ENCODE measurements around the gene CNOT1.
"Not testable (repeated sequence)": the region's sequence is repeated elsewhere in the genome, so short reads cannot be mapped to it uniquely, and the experiment has no call there.

CNOT1 gene

GRCh38 chr16:58577141-58577540 is 52.5 kb downstream of the CNOT1 start:
- peak; percentile 79 for DNase-seq

- no peak for DNase-seq
These were observed 54.7 kb downstream of the CNOT1 start for GRCh38 chr16:58574895-58575294.

- not testable (repeated sequence) for DNase-seq
These were observed 63.9 kb downstream of the CNOT1 start for GRCh38 chr16:58565697-58566096.

GRCh38 chr16:58563775-58564174 is 65.9 kb downstream of the CNOT1 start:
- no peak for DNase-seq

- no peak for DNase-seq
These were observed 66.4 kb downstream of the CNOT1 start for GRCh38 chr16:58563235-58563634.

GRCh38 chr16:58556678-58557077 is 72.9 kb downstream of the CNOT1 start:
- no peak for DNase-seq

GRCh38 chr16:58551496-58551895 is 78.1 kb downstream of the CNOT1 start:
- DNase-seq: no peak

- no peak for DNase-seq
These were observed 81.2 kb downstream of the CNOT1 start for GRCh38 chr16:58548378-58548777.

GRCh38 chr16:58543685-58544084 is 85.9 kb downstream of the CNOT1 start:
- no peak for DNase-seq

- no peak for DNase-seq
These were observed 87.3 kb downstream of the CNOT1 start for GRCh38 chr16:58542291-58542690.

GRCh38 chr16:58541711-58542110 is 87.9 kb downstream of the CNOT1 start:
- DNase-seq: no peak

- no peak for DNase-seq
These were observed 92.3 kb downstream of the CNOT1 start for GRCh38 chr16:58537124-58537906.

GRCh38 chr16:58536278-58536677 is 93.3 kb downstream of the CNOT1 start:
- no peak for DNase-seq

- no peak for DNase-seq
These were observed 94.5 kb downstream of the CNOT1 start for GRCh38 chr16:58535100-58535499.

GRCh38 chr16:58533751-58534470 is 95.7 kb downstream of the CNOT1 start:
- no peak for DNase-seq

- DNase-seq: no peak
These were observed 97.2 kb downstream of the CNOT1 start for GRCh38 chr16:58532414-58532813.

GRCh38 chr16:58530179-58530578 is 99.4 kb downstream of the CNOT1 start:
- no peak for DNase-seq

- no peak for DNase-seq
These were observed 109.9 kb downstream of the CNOT1 start for GRCh38 chr16:58519707-58520106.

- no peak for DNase-seq
These were observed 110.7 kb downstream of the CNOT1 start for GRCh38 chr16:58518980-58519368.

- no peak for DNase-seq
These were observed 111.3 kb downstream of the CNOT1 start for GRCh38 chr16:58518083-58518979.

- DNase-seq: no peak
These were observed 112.9 kb downstream of the CNOT1 start for GRCh38 chr16:58516768-58517107.

GRCh38 chr16:58515871-58516767 is 113.5 kb downstream of the CNOT1 start:
- DNase-seq: peak; percentile 59
